Keratinocyte (primary cell): ENCODE measurements around the gene ARHGEF6. TPM values are rescaled to one million over a fixed set of nuclear protein-coding genes. Genes with fewer than 3 reads are reported as not detected.

Experiments used
- DNase-seq: peaks from one replicate; pipeline ENCODE4 v3.0.0-alpha.2; 2011; ENCODE audit warnings: low read depth, missing footprints, low spot score
- FAIRE-seq: peaks from 2 replicates; lab custom pipeline; 2011; peaks lifted over from hg19 to GRCh38; lab: Jason Lieb, UNC
- H2AFZ ChIP-seq: 2 replicates; pipeline ENCODE4 v1.6.0; 2012; ENCODE audit warnings: low read length, control low read depth, inconsistent platforms; ENCODE audit not compliant: control insufficient read depth
- H3K27ac ChIP-seq: 2 replicates; pipeline ENCODE4 v1.5.1; 2011; ENCODE audit warnings: low read length; ENCODE audit not compliant: control insufficient read depth, insufficient read depth
- H3K27me3 ChIP-seq: 3 replicates; pipeline ENCODE4 v1.6.0; 2011; ENCODE audit warnings: low read length; ENCODE audit not compliant: control insufficient read depth, insufficient read depth; ENCODE audit errors: extremely low read depth
- H3K36me3 ChIP-seq, 2 experiments: 2 replicates in 1 of 2; 3 replicates in 1 of 2; pipeline ENCODE4 v1.5.1; 2011; ENCODE audit warnings: low read length in 2 of 2, mild to moderate bottlenecking in 1 of 2; ENCODE audit not compliant: control insufficient read depth in 2 of 2, insufficient read depth in 2 of 2; ENCODE audit errors: extremely low read depth in 1 of 2
- H3K4me1 ChIP-seq: 3 replicates; pipeline ENCODE4 v1.5.1; 2011; ENCODE audit warnings: low read length; ENCODE audit not compliant: control insufficient read depth, insufficient read depth; ENCODE audit errors: extremely low read depth
- H3K4me2 ChIP-seq: 3 replicates; pipeline ENCODE4 v1.6.0; 2011; ENCODE audit warnings: low read depth, low read length; ENCODE audit not compliant: control insufficient read depth, insufficient read depth; ENCODE audit errors: extremely low read depth
- H3K4me3 ChIP-seq, 3 experiments: fragments of 200-600 bp in 1 of 3; sonication (generic) in 1 of 3; 2 replicates in 2 of 3; 3 replicates in 1 of 3; pipeline ENCODE4 v1.5.1; 2011 to 2016; ENCODE audit warnings: low read length in 3 of 3, mild to moderate bottlenecking in 3 of 3, control low read depth in 2 of 3, inconsistent platforms in 1 of 3, low read depth in 1 of 3, mixed read lengths in 1 of 3, mixed run types in 1 of 3, moderate library complexity in 1 of 3; ENCODE audit not compliant: control insufficient read depth in 2 of 3, insufficient read depth in 2 of 3; ENCODE audit errors: extremely low read depth in 1 of 3
- H3K79me2 ChIP-seq: 2 replicates; pipeline ENCODE4 v1.6.0; 2012; ENCODE audit warnings: low read length; ENCODE audit not compliant: control insufficient read depth, insufficient read depth
- H3K9ac ChIP-seq: 3 replicates; pipeline ENCODE4 v1.6.0; 2011; ENCODE audit warnings: low read length; ENCODE audit not compliant: control insufficient read depth, insufficient read depth; ENCODE audit errors: extremely low read depth
- H3K9me1 ChIP-seq: 3 replicates; pipeline ENCODE4 v1.6.0; 2011; ENCODE audit warnings: low read length; ENCODE audit not compliant: control insufficient read depth, insufficient read depth; ENCODE audit errors: extremely low read depth
- H3K9me3 ChIP-seq: 2 replicates; pipeline ENCODE4 v1.5.1; 2012; ENCODE audit warnings: low read depth, low read length; ENCODE audit not compliant: control insufficient read depth
- H4K20me1 ChIP-seq: 3 replicates; pipeline ENCODE4 v1.6.0; 2011; ENCODE audit warnings: low read length; ENCODE audit not compliant: control insufficient read depth, insufficient read depth; ENCODE audit errors: extremely low read depth
- EZH2 ChIP-seq: IDR thresholded peaks from one replicate; pipeline ENCODE4 v1.6.1; 2012; ENCODE audit warnings: inconsistent platforms, mild to moderate bottlenecking, low read length, moderate library complexity
- dilution Hi-C: fragments of 300-500 bp; cut with MboI; formaldehyde crosslinking; loops from one replicate; pipeline ENCODE4 v1.7.0; 2020; ENCODE audit warnings: low sequenced_read_pairs; ENCODE audit not compliant: extremely low pct_ligation_motif_present
- polyA plus RNA-seq, 5 experiments: library from polyadenylated mRNA; depleted of rRNA in 3 of 5; stranded (reverse) in 3 of 5; stranded (forward) in 1 of 5; unstranded in 1 of 5; fragments of >200 nt; gene quantifications; 1 replicate in 1 of 5; 2 replicates in 3 of 5; 3 replicates in 1 of 5; pipeline versions ENCODE4 v1.2.1 to v1.2.3, GENCODE V29; 2011 to 2012; ENCODE audit warnings: missing spikeins in 2 of 5, low read depth in 1 of 5, low replicate concordance in 1 of 5
- TF ChIP-seq, protein P1 (sequence below), 3 experiments: IDR thresholded peaks in 1 of 3; conservative IDR thresholded peaks in 1 of 3; optimal IDR thresholded peaks in 1 of 3; 2 replicates in 2 of 3; 3 replicates in 1 of 3; pipeline versions ENCODE3 to v1.5.1; 2011; ENCODE audit warnings: low read length in 3 of 3, mild to moderate bottlenecking in 3 of 3, moderate library complexity in 2 of 3, control low read depth in 1 of 3, inconsistent platforms in 1 of 3; ENCODE audit not compliant: insufficient read depth in 2 of 3; ENCODE audit errors: extremely low read depth in 1 of 3

The ARHGEF6 gene
- polyA plus RNA-seq, 1 donor (not counting 4 experiments of a cell fraction or from before 2014, with no cell fraction given), result 0.18 TPM

- H3K4me1 ChIP-seq, result no peaks in the 10 kb centered on the region
- H3K79me2 ChIP-seq, result no peaks in the 10 kb centered on the region
- no peak overlapping the region for H3K4me3 ChIP-seq
- no peak overlapping the region for H2AFZ ChIP-seq
- no peak for DNase-seq
- FAIRE-seq, result no peak
- no peak overlapping the region for H3K27ac ChIP-seq
- H3K9me1 ChIP-seq, result no peaks in the 10 kb centered on the region
- dilution Hi-C loops, result no loop called here
- TF ChIP-seq, protein P1, sequence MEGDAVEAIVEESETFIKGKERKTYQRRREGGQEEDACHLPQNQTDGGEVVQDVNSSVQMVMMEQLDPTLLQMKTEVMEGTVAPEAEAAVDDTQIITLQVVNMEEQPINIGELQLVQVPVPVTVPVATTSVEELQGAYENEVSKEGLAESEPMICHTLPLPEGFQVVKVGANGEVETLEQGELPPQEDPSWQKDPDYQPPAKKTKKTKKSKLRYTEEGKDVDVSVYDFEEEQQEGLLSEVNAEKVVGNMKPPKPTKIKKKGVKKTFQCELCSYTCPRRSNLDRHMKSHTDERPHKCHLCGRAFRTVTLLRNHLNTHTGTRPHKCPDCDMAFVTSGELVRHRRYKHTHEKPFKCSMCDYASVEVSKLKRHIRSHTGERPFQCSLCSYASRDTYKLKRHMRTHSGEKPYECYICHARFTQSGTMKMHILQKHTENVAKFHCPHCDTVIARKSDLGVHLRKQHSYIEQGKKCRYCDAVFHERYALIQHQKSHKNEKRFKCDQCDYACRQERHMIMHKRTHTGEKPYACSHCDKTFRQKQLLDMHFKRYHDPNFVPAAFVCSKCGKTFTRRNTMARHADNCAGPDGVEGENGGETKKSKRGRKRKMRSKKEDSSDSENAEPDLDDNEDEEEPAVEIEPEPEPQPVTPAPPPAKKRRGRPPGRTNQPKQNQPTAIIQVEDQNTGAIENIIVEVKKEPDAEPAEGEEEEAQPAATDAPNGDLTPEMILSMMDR (optimal IDR thresholded peaks at IDR 0.05 in 1 of 3, IDR thresholded peaks at IDR 0.05 in 1 of 3, conservative IDR thresholded peaks at IDR 0.05 in 1 of 3; ENCODE audit: extremely low read depth in 1 of 3, insufficient read depth in 2 of 3, low read length in 3 of 3), result no peak
- TF ChIP-seq EZH2, result no peak
- no peaks in the 10 kb centered on the region for H4K20me1 ChIP-seq
- no peak overlapping the region for H3K4me2 ChIP-seq
- no peak overlapping the region for H3K9ac ChIP-seq
- H3K9me3 ChIP-seq, result no peaks in the 10 kb centered on the region
- no peaks in the 10 kb centered on the region for H3K27me3 ChIP-seq
- H3K36me3 ChIP-seq, result no peaks in the 10 kb centered on the region
Observed at GRCh38 chrX:136712650-136713310, 68.0 kb downstream of the ARHGEF6 start.

DNA sequence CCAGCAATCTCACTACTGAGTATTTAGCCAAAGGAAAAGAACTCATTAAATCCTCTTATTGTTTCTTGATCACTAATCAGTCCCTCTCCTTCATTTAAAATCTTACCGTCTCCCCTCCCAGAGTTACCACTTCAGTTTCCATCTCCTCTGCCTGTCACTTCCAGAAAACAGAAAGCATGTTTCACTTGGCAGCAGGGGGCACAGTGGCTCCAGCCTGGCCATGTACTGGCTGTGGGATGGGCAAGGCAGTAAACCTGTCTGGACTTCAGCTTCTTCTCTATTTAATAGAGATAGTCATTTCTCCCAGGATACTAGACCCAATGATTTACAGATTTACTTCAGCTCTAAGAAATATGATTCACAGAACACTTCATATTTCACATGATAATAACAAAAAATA lies 69.6 kb downstream of the ARHGEF6 start:
- Histone ChIP-seq H3K9ac (no peak overlapping the region), H3K9me3 (no peaks in the 10 kb centered on the region), H3K79me2 (no peaks in the 10 kb centered on the region), H3K4me2 (no peak overlapping the region), H3K9me1 (no peaks in the 10 kb centered on the region), H2AFZ (no peak overlapping the region), H3K27me3 (no peaks in the 10 kb centered on the region), H3K4me3 (no peak overlapping the region), H3K4me1 (no peaks in the 10 kb centered on the region), H3K27ac (no peak overlapping the region), H3K36me3 (no peaks in the 10 kb centered on the region), H4K20me1 (no peaks in the 10 kb centered on the region)
- TF ChIP-seq, protein P1 (optimal IDR thresholded peaks at IDR 0.05 in 1 of 3, IDR thresholded peaks at IDR 0.05 in 1 of 3, conservative IDR thresholded peaks at IDR 0.05 in 1 of 3; ENCODE audit: extremely low read depth in 1 of 3, insufficient read depth in 2 of 3, low read length in 3 of 3), result peak; percentile 14 to 66 (median 21)
- TF ChIP-seq EZH2, result no peak
- dilution Hi-C loops, result no loop called here
- no peak for DNase-seq
- FAIRE-seq, result no peak
